ENCODE measurements around the gene ROMO1.

DNA sequence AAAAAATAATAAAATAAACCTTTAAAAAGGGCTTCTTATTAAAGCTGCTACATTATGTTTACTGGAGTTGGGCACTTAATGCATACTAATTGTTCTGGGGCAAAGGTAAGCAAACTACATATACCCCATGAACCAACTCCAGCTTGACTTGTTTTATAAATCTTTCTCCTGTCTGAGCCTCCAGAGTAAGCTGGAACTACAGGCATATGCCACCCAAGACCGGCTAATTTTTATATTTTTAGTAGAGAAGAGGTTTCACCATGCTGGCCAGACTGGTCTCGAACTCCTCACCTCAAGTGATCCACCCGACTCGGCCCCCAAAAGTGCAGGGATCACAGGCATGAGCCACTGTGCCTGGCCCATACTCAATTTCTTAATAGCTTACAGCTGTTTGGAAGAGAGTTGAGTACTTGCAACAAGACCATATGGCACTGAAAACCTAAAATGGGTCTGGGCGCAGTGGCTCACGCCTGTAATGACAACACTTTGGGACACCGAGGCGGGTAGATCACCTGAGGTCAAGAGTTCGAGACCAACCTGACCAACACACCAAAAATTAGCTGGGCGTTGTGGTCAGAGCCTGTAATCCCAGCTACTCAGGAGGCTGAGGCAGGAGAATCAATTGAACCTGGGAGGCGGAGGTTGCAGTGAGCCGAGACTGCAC lies 19.9 kb downstream of the ROMO1 start:
- TF ChIP-seq, protein P1, sequence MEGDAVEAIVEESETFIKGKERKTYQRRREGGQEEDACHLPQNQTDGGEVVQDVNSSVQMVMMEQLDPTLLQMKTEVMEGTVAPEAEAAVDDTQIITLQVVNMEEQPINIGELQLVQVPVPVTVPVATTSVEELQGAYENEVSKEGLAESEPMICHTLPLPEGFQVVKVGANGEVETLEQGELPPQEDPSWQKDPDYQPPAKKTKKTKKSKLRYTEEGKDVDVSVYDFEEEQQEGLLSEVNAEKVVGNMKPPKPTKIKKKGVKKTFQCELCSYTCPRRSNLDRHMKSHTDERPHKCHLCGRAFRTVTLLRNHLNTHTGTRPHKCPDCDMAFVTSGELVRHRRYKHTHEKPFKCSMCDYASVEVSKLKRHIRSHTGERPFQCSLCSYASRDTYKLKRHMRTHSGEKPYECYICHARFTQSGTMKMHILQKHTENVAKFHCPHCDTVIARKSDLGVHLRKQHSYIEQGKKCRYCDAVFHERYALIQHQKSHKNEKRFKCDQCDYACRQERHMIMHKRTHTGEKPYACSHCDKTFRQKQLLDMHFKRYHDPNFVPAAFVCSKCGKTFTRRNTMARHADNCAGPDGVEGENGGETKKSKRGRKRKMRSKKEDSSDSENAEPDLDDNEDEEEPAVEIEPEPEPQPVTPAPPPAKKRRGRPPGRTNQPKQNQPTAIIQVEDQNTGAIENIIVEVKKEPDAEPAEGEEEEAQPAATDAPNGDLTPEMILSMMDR (IDR thresholded peaks at IDR 0.05), result no peak
- no peak for TF ChIP-seq POLR2A (IDR thresholded peaks at IDR 0.05)
